HCT116 (cell line): Measurements from ENCODE around the gene OR9Q1. TPM values are rescaled to one million over a fixed set of nuclear protein-coding genes. Genes with fewer than 3 reads are reported as not detected.

ENCODE experiments used
- ATAC-seq: fragments of 200-7000 bp; cut with Tn5 transposase; 2 replicates; pipeline ENCODE4 v1.9.1; 2020; ENCODE audit warnings: mild to moderate bottlenecking, moderate library complexity
- BruUV-seq: library from RNA; stranded (reverse); fragments of 400-500 nt; replicated peaks from 2 replicates; lab custom pipeline; 2021; lab: Mats Ljungman, UMichigan
- CTCF ChIA-PET: fragments of 300-600 bp; sonication (Branson Sonifier 250); formaldehyde crosslinking; loops from one replicate; lab custom pipeline; 2021; ENCODE audit warnings: antibody characterized with exemption; lab: Charles Lee
- POLR2A ChIA-PET: fragments of 300-600, 350-600 bp; sonication (Branson Sonifier 250); formaldehyde crosslinking; loops from one replicate; lab custom pipeline; 2021; ENCODE audit warnings: antibody characterized with exemption; lab: Charles Lee
- RAD21 ChIA-PET, 2 experiments: fragments of 300-600 bp; sonication (Branson Sonifier 250); formaldehyde crosslinking; loops; one replicate each; lab custom pipeline; 2023; ENCODE audit warnings: low total read pairs in 2 of 2; ENCODE audit not compliant: uncharacterized antibody in 2 of 2, unreplicated experiment in 2 of 2, low non-redundant PET in 1 of 2; lab: Charles Lee
- DNase-seq: peaks from one replicate; pipeline ENCODE4 v3.0.0-alpha.2; 2010; ENCODE audit warnings: low read depth, low spot score
- H2AFZ ChIP-seq: fragments of 200-600 bp; shearing (Covaris generic), sonication (generic); 2 replicates; pipeline ENCODE4 v1.6.1; 2017; ENCODE audit warnings: low read depth, mixed run types, mixed read lengths, antibody characterized with exemption, low read length; ENCODE audit not compliant: poor library complexity, severe bottlenecking
- H3K27ac ChIP-seq: 2 replicates; pipeline ENCODE4 v1.5.1; 2012; ENCODE audit warnings: low read depth, low read length
- H3K27me3 ChIP-seq: fragments of 200-600 bp; sonication (generic); 2 replicates; pipeline ENCODE4 v1.6.1; 2016; ENCODE audit warnings: mixed run types, low read length, mixed read lengths; ENCODE audit not compliant: insufficient read depth
- H3K36me3 ChIP-seq, 2 experiments: fragments of 200-500 bp in 1 of 2; fragments of 200-600 bp in 1 of 2; sonication (Bioruptor generic) in 1 of 2; sonication (generic) in 1 of 2; 2 replicates each; pipeline versions ENCODE4 v1.5.1 to v1.6.1; 2014 to 2016; ENCODE audit warnings: low read length in 2 of 2, inconsistent platforms in 1 of 2, mixed read lengths in 1 of 2, mixed run types in 1 of 2; ENCODE audit not compliant: insufficient read depth in 2 of 2, control insufficient read depth in 1 of 2
- H3K4me1 ChIP-seq, 2 experiments: fragments of 200-600 bp in 1 of 2; sonication (generic) in 1 of 2; 2 replicates each; pipeline versions ENCODE4 v1.5.1 to v1.6.1; 2012 to 2017; ENCODE audit warnings: low read length in 2 of 2, inconsistent platforms in 1 of 2, mild to moderate bottlenecking in 1 of 2, mixed read lengths in 1 of 2, mixed run types in 1 of 2, moderate library complexity in 1 of 2; ENCODE audit not compliant: insufficient read depth in 2 of 2, control insufficient read depth in 1 of 2
- H3K4me2 ChIP-seq: fragments of 200-600 bp; sonication (generic); 2 replicates; pipeline ENCODE4 v1.6.1; 2017; ENCODE audit warnings: mixed run types, low read length, mixed read lengths
- H3K4me3 ChIP-seq, 2 experiments: fragments of 200-600 bp in 1 of 2; sonication (generic) in 1 of 2; replicated peaks in 1 of 2; 2 replicates each; pipeline ENCODE4 v1.5.1; 2011 to 2016; ENCODE audit warnings: low read length in 2 of 2, control low read depth in 1 of 2, low read depth in 1 of 2, mild to moderate bottlenecking in 1 of 2, mixed read lengths in 1 of 2, mixed run types in 1 of 2
- H3K79me2 ChIP-seq: fragments of 200-600 bp; sonication (generic); 2 replicates; pipeline ENCODE4 v1.6.1; 2017; ENCODE audit warnings: mild to moderate bottlenecking, mixed run types, low read length, moderate library complexity, mixed read lengths; ENCODE audit not compliant: insufficient read depth
- H3K9ac ChIP-seq: fragments of 200-600 bp; sonication (generic); 2 replicates; pipeline ENCODE4 v1.6.1; 2016; ENCODE audit warnings: low read length, mixed read lengths
- H3K9me2 ChIP-seq: fragments of 200-600 bp; sonication (generic), shearing (Covaris generic); 2 replicates; pipeline ENCODE4 v1.6.1; 2017; ENCODE audit warnings: mixed run types, mild to moderate bottlenecking, moderate library complexity; ENCODE audit not compliant: insufficient read depth
- H3K9me3 ChIP-seq, 2 experiments: fragments of 200-500 bp in 1 of 2; fragments of 200-600 bp in 1 of 2; sonication (Bioruptor generic) in 1 of 2; sonication (generic) in 1 of 2; 2 replicates each; pipeline ENCODE4 v1.6.1; 2014 to 2017; ENCODE audit warnings: low read length in 2 of 2, mixed read lengths in 2 of 2, inconsistent platforms in 1 of 2, low read depth in 1 of 2, mild to moderate bottlenecking in 1 of 2, mixed run types in 1 of 2, moderate library complexity in 1 of 2; ENCODE audit not compliant: control insufficient read depth in 1 of 2, insufficient read depth in 1 of 2
- H4K20me1 ChIP-seq: fragments of 200-600 bp; sonication (generic), shearing (Covaris generic); 2 replicates; pipeline ENCODE4 v1.6.1; 2017; ENCODE audit warnings: mixed run types, mild to moderate bottlenecking, moderate library complexity; ENCODE audit not compliant: insufficient read depth
- CBX3 ChIP-seq: IDR thresholded peaks from 2 replicates; pipeline ENCODE4 v1.6.1; 2012; ENCODE audit warnings: low read depth
- CEBPB ChIP-seq: IDR thresholded peaks from 2 replicates; pipeline ENCODE4 v1.6.1; 2012; ENCODE audit warnings: low read depth
- EGR1 ChIP-seq: IDR thresholded peaks from 2 replicates; pipeline ENCODE4 v1.6.1; 2012; ENCODE audit warnings: low read depth
- ELF1 ChIP-seq: IDR thresholded peaks from 2 replicates; pipeline ENCODE4 v1.6.1; 2012; ENCODE audit warnings: low read depth, borderline replicate concordance
- EZH2 ChIP-seq: fragments of 200-600 bp; sonication (generic); IDR thresholded peaks from 2 replicates; pipeline ENCODE4 v1.6.1; 2017; ENCODE audit warnings: antibody characterized with exemption, mixed run types
- JUND ChIP-seq: IDR thresholded peaks from 2 replicates; pipeline ENCODE4 v1.6.1; 2012
- MAX ChIP-seq: IDR thresholded peaks from 2 replicates; pipeline ENCODE4 v1.6.1; 2012
- POLR2A ChIP-seq: IDR thresholded peaks from 2 replicates; pipeline ENCODE4 v1.7.0; 2011; ENCODE audit warnings: borderline replicate concordance; ENCODE audit not compliant: insufficient read depth, insufficient read length; ENCODE audit errors: extremely low read depth
- RAD21 ChIP-seq: IDR thresholded peaks from 2 replicates; pipeline ENCODE4 v1.6.1; 2012; ENCODE audit warnings: low read depth, mild to moderate bottlenecking
- REST ChIP-seq: IDR thresholded peaks from 2 replicates; pipeline ENCODE4 v1.6.1; 2012; ENCODE audit warnings: low read depth
- SIN3A ChIP-seq: IDR thresholded peaks from 2 replicates; pipeline ENCODE4 v1.6.1; 2012; ENCODE audit warnings: low read depth
- SRF ChIP-seq: IDR thresholded peaks from 2 replicates; pipeline ENCODE4 v1.6.1; 2012; ENCODE audit warnings: low read depth
- YY1 ChIP-seq: IDR thresholded peaks from 2 replicates; pipeline ENCODE4 v1.6.1; 2011; ENCODE audit warnings: low read length, low read depth, moderate library complexity, mild to moderate bottlenecking; ENCODE audit not compliant: insufficient replicate concordance; ENCODE audit errors: extremely low read depth
- ZBTB33 ChIP-seq: IDR thresholded peaks from 2 replicates; pipeline ENCODE4 v1.6.1; 2011; ENCODE audit warnings: mild to moderate bottlenecking, low read length, moderate library complexity; ENCODE audit not compliant: insufficient replicate concordance; ENCODE audit errors: extremely low read depth
- ZFX ChIP-seq: fragments of 450-650 bp; IDR thresholded peaks from 2 replicates; pipeline ENCODE4 v1.6.1; 2017
- ZNF274 ChIP-seq: fragments of 200-500 bp; sonication (Bioruptor generic); IDR thresholded peaks from 2 replicates; pipeline ENCODE4 v1.6.1; 2014; ENCODE audit warnings: mild to moderate bottlenecking, low read depth, low read length, inconsistent platforms
- intact Hi-C: fragments of 100-400 bp; cut with micrococcal nuclease; formaldehyde crosslinking; loops from 2 replicates; pipeline ENCODE4 v1.10.0; 2022
- total RNA-seq: library from RNA; stranded (reverse); gene quantifications from one replicate; pipeline ENCODE4 v1.2.1, GENCODE V29; 2021; ENCODE audit not compliant: unreplicated experiment

The OR9Q1 gene
- total RNA-seq, 1 experiment from 2014 or later, result not detected

- no TSS peak for BruUV-seq
- H3K79me2 ChIP-seq, result no peaks in the 10 kb centered on the region
- H3K27ac ChIP-seq, result no peak overlapping the region
- ChIA-PET RAD21 (no interaction called here), CTCF (no interaction called here), POLR2A (no interaction called here)
- H2AFZ ChIP-seq, result no peak overlapping the region
- intact Hi-C loops, result no loop called here
- no peaks in the 10 kb centered on the region for H3K4me1 ChIP-seq
- H4K20me1 ChIP-seq, result no peaks in the 10 kb centered on the region
- no peaks in the 10 kb centered on the region for H3K9me2 ChIP-seq
- DNase-seq (no peak), ATAC-seq (no peak)
- no peak overlapping the region for H3K4me2 ChIP-seq
- H3K36me3 ChIP-seq, result no peaks in the 10 kb centered on the region
- H3K9me3 ChIP-seq, result no peaks in the 10 kb centered on the region
- no peak overlapping the region for H3K9ac ChIP-seq
- no peak overlapping the region for H3K4me3 ChIP-seq
- TF ChIP-seq ZBTB33 (no peak), MAX (no peak), ZFX (no peak), YY1 (no peak), EGR1 (no peak)
- H3K27me3 ChIP-seq, result peaks cover under 1% of the 10 kb centered on the region; the same call in 1 of the 2 replicates
These were observed 140.7 kb downstream of the OR9Q1 start for GRCh38 chr11:58164389-58164788.

GRCh38 chr11:58164990-58165389 is 141.3 kb downstream of the OR9Q1 start:
- ChIA-PET POLR2A (no interaction called here), CTCF (no interaction called here), RAD21 (no interaction called here)
- no peaks in the 10 kb centered on the region for H3K9me3 ChIP-seq
- H3K79me2 ChIP-seq, result no peaks in the 10 kb centered on the region
- H3K4me2 ChIP-seq, result no peak overlapping the region
- no peak for ATAC-seq
- H2AFZ ChIP-seq, result no peak overlapping the region
- H3K27ac ChIP-seq, result no peak overlapping the region
- H3K9me2 ChIP-seq, result no peaks in the 10 kb centered on the region
- no peaks in the 10 kb centered on the region for H4K20me1 ChIP-seq
- BruUV-seq, result no TSS peak
- H3K27me3 ChIP-seq, result peaks cover 5% of the 10 kb centered on the region; the same call in 1 of the 2 replicates
- no peak overlapping the region for H3K4me3 ChIP-seq
- H3K9ac ChIP-seq, result no peak overlapping the region
- H3K4me1 ChIP-seq, result no peaks in the 10 kb centered on the region
- DNase-seq, result no peak
- intact Hi-C loops, result no loop called here
- H3K36me3 ChIP-seq, result no peaks in the 10 kb centered on the region
- no peak for TF ChIP-seq EZH2
- TF ChIP-seq SRF, result no peak
- TF ChIP-seq MAX, result no peak
- no peak for TF ChIP-seq ZNF274
- TF ChIP-seq POLR2A, result no peak
- no peak for TF ChIP-seq ELF1
- TF ChIP-seq SIN3A, result no peak
- TF ChIP-seq JUND, result no peak
- no peak for TF ChIP-seq REST
- no peak for TF ChIP-seq CBX3
- no peak for TF ChIP-seq RAD21
- TF ChIP-seq CEBPB, result no peak
